SK-N-SH (cell line): Measurements from ENCODE around the gene ELOVL3.

Experiments
- CTCF ChIP-seq: fragments of 200-600 bp; sonication (generic); IDR thresholded peaks from 2 replicates; pipeline ENCODE4 v1.6.1; 2017; ENCODE audit warnings: antibody characterized with exemption, mild to moderate bottlenecking, moderate library complexity
- EZH2phosphoT487 ChIP-seq: fragments of 200-600 bp; sonication (generic); IDR thresholded peaks from 2 replicates; pipeline ENCODE4 v1.6.1; 2017; ENCODE audit warnings: low read depth, mixed run types, mild to moderate bottlenecking, antibody characterized with exemption, moderate library complexity, borderline replicate concordance
- JUND ChIP-seq: IDR thresholded peaks from 2 replicates; pipeline ENCODE4 v1.4.0; 2012
- TAF1 ChIP-seq: IDR thresholded peaks from 2 replicates; pipeline ENCODE4 v1.6.1; 2012; ENCODE audit warnings: low read depth, mild to moderate bottlenecking, low read length, moderate library complexity, borderline replicate concordance
- USF2 ChIP-seq: fragments of 150-350 bp; IDR thresholded peaks from 2 replicates; pipeline ENCODE4 v1.6.1; 2017; ENCODE audit warnings: antibody characterized with exemption, low read length, low read depth, borderline replicate concordance

GRCh38 chr10:102254426-102254825, 28.3 kb downstream of the ELOVL3 start:
- no peak for TF ChIP-seq CTCF
- no peak for TF ChIP-seq TAF1
- TF ChIP-seq EZH2phosphoT487 = no peak
- no peak for TF ChIP-seq JUND
- no peak for TF ChIP-seq USF2
